ENCODE measurements around the gene DIS3L2. TPM values are rescaled to one million over a fixed set of nuclear protein-coding genes. Genes with fewer than 3 reads are reported as not detected.

Gene DIS3L2
- total and polyA plus RNA-seq, 12 donors, result 20.0 to 54.7 (median 30.5) TPM

DNA sequence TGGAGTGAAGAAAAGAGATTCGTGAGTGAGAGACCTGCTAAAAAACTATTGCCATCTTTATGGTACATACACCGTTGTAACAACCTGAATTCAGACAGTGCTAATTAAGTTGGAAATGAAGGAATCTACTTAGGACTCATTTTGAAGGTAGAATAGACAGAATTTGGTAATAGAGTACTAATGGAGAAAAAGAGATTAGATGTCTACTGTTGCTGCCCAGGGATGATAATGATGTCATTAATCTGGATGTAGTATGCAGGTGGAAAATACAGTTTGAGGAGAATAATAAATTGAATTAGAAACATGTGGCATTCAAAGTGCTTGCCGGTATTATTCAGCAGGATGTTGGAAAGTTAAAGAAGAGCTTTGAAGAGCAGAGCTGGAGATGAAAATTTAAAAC, 44.7 kb downstream of the DIS3L2 start:
- no peak for DNase-seq
- Histone ChIP-seq H3K36me3 (replicated peaks in 1 of 2) (no peaks in the 10 kb centered on the region), H3K9me3 (replicated peaks in 1 of 3) (no peaks in the 10 kb centered on the region), H3K4me3 (no peak overlapping the region), H3K4me1 (replicated peaks in 1 of 2) (no peaks in the 10 kb centered on the region), H3K27me3 (no peaks in the 10 kb centered on the region), H3K27ac (no peak overlapping the region)
- intact Hi-C loops (cut with DNase I), result no loop called here
- TF ChIP-seq, protein P1, sequence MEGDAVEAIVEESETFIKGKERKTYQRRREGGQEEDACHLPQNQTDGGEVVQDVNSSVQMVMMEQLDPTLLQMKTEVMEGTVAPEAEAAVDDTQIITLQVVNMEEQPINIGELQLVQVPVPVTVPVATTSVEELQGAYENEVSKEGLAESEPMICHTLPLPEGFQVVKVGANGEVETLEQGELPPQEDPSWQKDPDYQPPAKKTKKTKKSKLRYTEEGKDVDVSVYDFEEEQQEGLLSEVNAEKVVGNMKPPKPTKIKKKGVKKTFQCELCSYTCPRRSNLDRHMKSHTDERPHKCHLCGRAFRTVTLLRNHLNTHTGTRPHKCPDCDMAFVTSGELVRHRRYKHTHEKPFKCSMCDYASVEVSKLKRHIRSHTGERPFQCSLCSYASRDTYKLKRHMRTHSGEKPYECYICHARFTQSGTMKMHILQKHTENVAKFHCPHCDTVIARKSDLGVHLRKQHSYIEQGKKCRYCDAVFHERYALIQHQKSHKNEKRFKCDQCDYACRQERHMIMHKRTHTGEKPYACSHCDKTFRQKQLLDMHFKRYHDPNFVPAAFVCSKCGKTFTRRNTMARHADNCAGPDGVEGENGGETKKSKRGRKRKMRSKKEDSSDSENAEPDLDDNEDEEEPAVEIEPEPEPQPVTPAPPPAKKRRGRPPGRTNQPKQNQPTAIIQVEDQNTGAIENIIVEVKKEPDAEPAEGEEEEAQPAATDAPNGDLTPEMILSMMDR (IDR thresholded peaks at IDR 0.05), result no peak
- no peak for TF ChIP-seq POLR2A (IDR thresholded peaks at IDR 0.05)
- WGBS, 4 donors, result 80 to 97% (median 94%) methylated on average over 3 of the region's 3 CpGs

DNA sequence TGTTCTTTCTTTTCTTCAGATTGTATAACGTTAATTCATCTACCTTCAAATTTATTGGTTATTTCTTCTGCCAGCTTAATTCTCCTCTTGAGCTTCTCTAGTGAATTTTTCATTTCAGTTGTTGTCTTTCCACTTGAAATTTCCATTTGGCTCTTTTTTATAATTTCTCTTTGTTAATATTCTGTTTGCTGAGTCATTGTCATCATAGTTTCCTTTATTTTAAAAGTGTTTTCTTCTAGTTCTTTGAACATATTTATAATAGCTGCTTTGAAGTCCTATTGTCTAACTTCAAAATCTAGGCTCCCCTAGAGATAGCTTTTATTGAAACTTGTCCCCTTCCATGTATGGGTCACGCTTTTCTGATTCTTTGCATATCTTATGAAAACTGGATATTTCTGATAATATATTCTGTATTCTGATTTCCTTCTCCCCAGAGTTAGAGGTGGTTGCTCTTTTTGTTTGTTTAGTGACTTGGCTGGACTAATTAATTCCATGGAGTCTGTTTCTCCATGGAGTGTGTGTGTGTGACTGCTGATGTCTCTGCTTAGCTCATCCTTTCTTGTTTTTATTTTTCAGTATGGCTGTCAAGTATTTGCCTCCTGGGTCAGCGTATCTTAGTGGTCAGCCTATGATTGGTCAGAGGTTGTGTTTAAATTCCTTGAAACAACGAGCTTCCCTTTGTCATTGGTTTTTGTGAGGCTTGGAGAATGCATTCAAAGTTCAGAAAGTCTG, 47.6 kb downstream of the DIS3L2 start:
- no peak overlapping the region for H3K4me3 ChIP-seq
- H3K36me3 ChIP-seq (replicated peaks in 1 of 2), result no peaks in the 10 kb centered on the region
- intact Hi-C loops (cut with DNase I), result no loop called here

DNA sequence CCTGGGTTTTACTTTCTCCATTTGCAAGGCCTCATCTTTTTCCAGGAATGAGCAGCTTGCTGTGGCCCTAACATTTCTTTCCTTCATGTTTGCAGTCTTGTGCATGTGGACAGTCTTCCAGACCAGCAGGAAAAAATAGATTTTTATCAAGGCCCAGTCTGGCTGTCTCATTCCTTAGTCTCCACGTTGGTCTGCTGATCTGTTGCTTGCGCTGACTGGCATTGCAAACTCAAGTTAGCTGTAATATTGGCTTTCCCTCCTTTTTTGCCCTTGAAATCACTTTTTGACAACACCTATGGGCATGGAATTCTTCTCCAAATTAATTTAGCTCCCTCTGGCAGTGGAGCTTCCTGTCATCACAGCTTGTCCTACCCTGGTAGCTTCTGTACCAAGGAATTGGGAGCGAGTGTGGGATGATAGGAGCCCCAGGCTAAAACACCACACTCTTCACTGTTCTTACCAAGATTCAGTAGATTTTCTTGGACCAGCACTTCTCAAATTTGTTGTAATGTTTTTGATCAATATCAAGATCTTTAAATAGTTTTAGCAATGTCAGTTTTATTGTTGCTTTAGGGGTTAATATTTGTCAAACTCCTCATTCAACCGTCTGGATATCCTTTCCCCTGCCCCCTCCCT, 48.2 kb downstream of the DIS3L2 start:
- no peak overlapping the region for H3K27ac ChIP-seq
- no peak overlapping the region for H3K4me3 ChIP-seq
- 84 to 87% (median 86%) methylated on average over 4 of the region's 4 CpGs for WGBS, 4 donors
- H3K36me3 ChIP-seq (replicated peaks in 1 of 2), result no peaks in the 10 kb centered on the region
- TF ChIP-seq, protein P1 (IDR thresholded peaks at IDR 0.05), result no peak
- no peak for TF ChIP-seq POLR2A (IDR thresholded peaks at IDR 0.05)
- H3K4me1 ChIP-seq (replicated peaks in 1 of 2), result no peaks in the 10 kb centered on the region
- no peak for DNase-seq
- intact Hi-C loops (cut with DNase I), result no loop called here
- no peaks in the 10 kb centered on the region for H3K27me3 ChIP-seq
- no peaks in the 10 kb centered on the region for H3K9me3 ChIP-seq (replicated peaks in 1 of 3)

More for the DNA sequence above, 47.6 kb downstream of the DIS3L2 start:
- Histone ChIP-seq H3K27me3 (no peaks in the 10 kb centered on the region), H3K9me3 (replicated peaks in 1 of 3) (no peaks in the 10 kb centered on the region), H3K27ac (no peak overlapping the region), H3K4me1 (replicated peaks in 1 of 2) (no peaks in the 10 kb centered on the region)
- DNase-seq, result no peak
- TF ChIP-seq, protein P1 (IDR thresholded peaks at IDR 0.05), result no peak
- no peak for TF ChIP-seq POLR2A (IDR thresholded peaks at IDR 0.05)
- 93 to 94% (median 94%) methylated on average over 4 of the region's 4 CpGs for WGBS, 4 donors

DNA sequence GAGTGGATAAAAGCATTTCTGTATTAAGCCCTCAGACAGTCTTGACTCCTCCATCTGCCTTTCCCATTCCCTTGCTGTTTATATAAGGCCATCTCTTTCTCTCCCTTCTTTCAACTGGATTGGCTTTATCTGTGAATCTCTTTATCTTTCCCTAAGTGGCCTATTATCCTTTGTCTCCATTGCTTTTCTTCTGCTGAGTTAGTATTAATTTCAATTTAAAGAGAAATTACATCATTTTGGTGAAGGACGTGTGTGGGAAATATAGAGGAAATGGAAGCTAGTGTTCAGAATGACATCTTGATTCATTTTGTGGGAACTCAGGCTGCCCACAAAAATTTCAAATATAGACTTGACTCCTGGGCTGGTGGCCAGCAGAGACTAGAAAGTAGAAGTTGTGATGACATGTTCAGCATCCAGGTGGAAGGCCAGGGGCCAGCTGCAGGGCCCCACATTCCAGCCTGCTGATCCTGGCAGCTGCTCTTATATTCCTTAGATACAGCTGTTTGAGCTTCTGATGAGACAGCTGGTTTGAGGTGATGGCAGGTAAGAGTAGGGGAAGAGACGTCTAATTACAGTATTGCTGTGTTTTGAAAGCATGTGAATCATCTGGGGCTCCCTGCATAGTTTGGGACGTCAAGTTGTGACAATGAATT, 52.3 kb downstream of the DIS3L2 start:
- Histone ChIP-seq H3K27ac (no peak overlapping the region), H3K36me3 (replicated peaks in 1 of 2) (no peaks in the 10 kb centered on the region), H3K9me3 (replicated peaks in 1 of 3) (no peaks in the 10 kb centered on the region), H3K27me3 (no peaks in the 10 kb centered on the region), H3K4me1 (replicated peaks in 1 of 2) (no peaks in the 10 kb centered on the region), H3K4me3 (no peak overlapping the region)
- 51 to 72% (median 54%) methylated on average over 3 of the region's 3 CpGs for WGBS, 4 donors
- no peak for DNase-seq
- intact Hi-C loops (cut with DNase I), result no loop called here
- TF ChIP-seq POLR2A (IDR thresholded peaks at IDR 0.05), result no peak
- TF ChIP-seq, protein P1 (IDR thresholded peaks at IDR 0.05), result no peak
